ENCODE measurements around the gene DSG3. TPM values are rescaled to one million over a fixed set of nuclear protein-coding genes. Genes with fewer than 3 reads are reported as not detected.
A peak's percentile ranks its signal among the peaks of the same experiment; 100 is the strongest.

DSG3 gene
- total and polyA plus RNA-seq, 2 of the 13 experiments (the other 11 are each of a cell fraction or from before 2014, with no cell fraction given), result not detected

DNA sequence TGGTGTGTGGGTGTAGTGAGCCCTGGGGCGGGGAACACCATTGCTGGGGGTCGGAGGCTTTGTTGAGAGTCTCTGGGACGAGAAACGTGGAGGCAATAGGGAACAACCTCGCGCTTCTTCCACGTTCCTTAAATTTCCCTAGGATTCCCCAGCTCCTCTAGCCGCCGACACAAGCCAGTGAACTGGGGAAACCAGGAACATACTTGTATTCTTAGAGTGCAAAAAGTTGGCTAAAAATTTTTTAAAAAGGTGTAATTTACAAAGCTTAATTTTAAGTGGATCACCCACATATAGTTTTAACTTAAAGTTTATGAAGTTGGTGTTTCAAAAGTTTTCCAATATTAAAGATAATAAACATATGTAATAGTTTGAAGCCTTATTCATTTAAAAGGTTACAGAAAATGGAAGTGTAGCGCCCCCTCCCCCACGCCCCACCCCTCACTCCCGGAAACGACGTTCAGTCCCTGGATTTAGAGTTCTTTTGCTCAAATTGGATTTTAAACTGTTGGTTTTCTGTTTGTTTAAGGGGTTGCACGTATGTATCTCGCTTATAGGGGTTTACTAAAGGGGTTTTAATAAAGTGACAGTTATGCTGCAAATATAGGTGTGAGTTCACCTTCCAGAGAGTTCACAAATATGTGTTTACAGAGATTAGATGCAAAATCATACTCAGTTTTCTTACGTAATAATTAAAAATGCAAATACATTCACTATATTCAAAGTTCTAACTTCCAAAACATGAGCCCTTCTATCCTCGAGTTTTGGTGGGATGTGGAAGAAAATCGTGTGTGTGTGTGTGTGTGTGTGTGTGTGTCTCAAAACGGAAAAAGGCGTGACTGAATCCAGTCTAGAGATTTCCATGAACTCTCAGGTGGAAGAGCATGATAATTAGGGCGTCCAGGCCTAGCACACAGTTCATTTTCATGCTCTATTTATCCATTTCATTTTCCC lies 51.3 kb downstream of the DSG3 start (continued):
- TF ChIP-seq, protein P1, sequence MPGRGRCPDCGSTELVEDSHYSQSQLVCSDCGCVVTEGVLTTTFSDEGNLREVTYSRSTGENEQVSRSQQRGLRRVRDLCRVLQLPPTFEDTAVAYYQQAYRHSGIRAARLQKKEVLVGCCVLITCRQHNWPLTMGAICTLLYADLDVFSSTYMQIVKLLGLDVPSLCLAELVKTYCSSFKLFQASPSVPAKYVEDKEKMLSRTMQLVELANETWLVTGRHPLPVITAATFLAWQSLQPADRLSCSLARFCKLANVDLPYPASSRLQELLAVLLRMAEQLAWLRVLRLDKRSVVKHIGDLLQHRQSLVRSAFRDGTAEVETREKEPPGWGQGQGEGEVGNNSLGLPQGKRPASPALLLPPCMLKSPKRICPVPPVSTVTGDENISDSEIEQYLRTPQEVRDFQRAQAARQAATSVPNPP (CRISPR knock-in tag; IDR thresholded peaks at IDR 0.05), result no peak
- TF ChIP-seq, protein P2, sequence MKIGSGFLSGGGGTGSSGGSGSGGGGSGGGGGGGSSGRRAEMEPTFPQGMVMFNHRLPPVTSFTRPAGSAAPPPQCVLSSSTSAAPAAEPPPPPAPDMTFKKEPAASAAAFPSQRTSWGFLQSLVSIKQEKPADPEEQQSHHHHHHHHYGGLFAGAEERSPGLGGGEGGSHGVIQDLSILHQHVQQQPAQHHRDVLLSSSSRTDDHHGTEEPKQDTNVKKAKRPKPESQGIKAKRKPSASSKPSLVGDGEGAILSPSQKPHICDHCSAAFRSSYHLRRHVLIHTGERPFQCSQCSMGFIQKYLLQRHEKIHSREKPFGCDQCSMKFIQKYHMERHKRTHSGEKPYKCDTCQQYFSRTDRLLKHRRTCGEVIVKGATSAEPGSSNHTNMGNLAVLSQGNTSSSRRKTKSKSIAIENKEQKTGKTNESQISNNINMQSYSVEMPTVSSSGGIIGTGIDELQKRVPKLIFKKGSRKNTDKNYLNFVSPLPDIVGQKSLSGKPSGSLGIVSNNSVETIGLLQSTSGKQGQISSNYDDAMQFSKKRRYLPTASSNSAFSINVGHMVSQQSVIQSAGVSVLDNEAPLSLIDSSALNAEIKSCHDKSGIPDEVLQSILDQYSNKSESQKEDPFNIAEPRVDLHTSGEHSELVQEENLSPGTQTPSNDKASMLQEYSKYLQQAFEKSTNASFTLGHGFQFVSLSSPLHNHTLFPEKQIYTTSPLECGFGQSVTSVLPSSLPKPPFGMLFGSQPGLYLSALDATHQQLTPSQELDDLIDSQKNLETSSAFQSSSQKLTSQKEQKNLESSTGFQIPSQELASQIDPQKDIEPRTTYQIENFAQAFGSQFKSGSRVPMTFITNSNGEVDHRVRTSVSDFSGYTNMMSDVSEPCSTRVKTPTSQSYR (CRISPR knock-in tag; IDR thresholded peaks at IDR 0.05; ENCODE audit: borderline replicate concordance), result no peak
- TF ChIP-seq PCBP2 (optimal IDR thresholded peaks at IDR 0.05; ENCODE audit: low read depth, low read length, poor library complexity, severe bottlenecking) (no peak), SP2 (CRISPR knock-in tag; IDR thresholded peaks at IDR 0.05) (no peak), ZNF296 (CRISPR knock-in tag; conservative IDR thresholded peaks at IDR 0.05) (no peak), WIZ (CRISPR knock-in tag; IDR thresholded peaks at IDR 0.05) (no peak), MAFG (CRISPR knock-in tag; IDR thresholded peaks at IDR 0.05) (no peak), MBNL3 (CRISPR knock-in tag; conservative IDR thresholded peaks at IDR 0.05) (no peak), STAT5B (CRISPR knock-in tag; IDR thresholded peaks at IDR 0.05) (no peak), PPARG (CRISPR knock-in tag; conservative IDR thresholded peaks at IDR 0.05) (no peak), ZNF205 (CRISPR knock-in tag; IDR thresholded peaks at IDR 0.05) (no peak), ETV5 (CRISPR knock-in tag; IDR thresholded peaks at IDR 0.05; ENCODE audit: borderline replicate concordance) (no peak), ZBTB7B (CRISPR knock-in tag; IDR thresholded peaks at IDR 0.05) (0 out of 2 replicates have a peak, but pooled peaks have one; percentile 36), CHD4 (IDR thresholded peaks at IDR 0.05; ENCODE audit: borderline replicate concordance, low read length) (no peak), ZNF430 (CRISPR knock-in tag; IDR thresholded peaks at IDR 0.05) (peak; percentile 21; the same call in 1 of the 2 replicates), AGO1 (IDR thresholded peaks at IDR 0.05; ENCODE audit: low read depth, low read length, poor library complexity, severe bottlenecking) (no peak), ZNF614 (CRISPR knock-in tag; IDR thresholded peaks at IDR 0.05; ENCODE audit: borderline replicate concordance) (no peak), FOXP1 (IDR thresholded peaks at IDR 0.05) (no peak), FOXP1 (CRISPR knock-in tag; IDR thresholded peaks at IDR 0.05) (no peak)
- TF ChIP-seq, protein P3, sequence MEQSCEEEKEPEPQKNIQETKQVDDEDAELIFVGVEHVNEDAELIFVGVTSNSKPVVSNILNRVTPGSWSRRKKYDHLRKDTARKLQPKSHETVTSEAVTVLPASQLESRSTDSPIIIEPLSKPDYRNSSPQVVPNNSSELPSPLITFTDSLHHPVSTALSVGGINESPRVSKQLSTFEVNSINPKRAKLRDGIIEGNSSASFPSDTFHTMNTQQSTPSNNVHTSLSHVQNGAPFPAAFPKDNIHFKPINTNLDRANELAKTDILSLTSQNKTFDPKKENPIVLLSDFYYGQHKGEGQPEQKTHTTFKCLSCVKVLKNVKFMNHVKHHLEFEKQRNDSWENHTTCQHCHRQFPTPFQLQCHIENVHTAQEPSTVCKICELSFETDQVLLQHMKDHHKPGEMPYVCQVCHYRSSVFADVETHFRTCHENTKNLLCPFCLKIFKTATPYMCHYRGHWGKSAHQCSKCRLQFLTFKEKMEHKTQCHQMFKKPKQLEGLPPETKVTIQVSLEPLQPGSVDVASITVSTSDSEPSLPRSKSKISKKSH (CRISPR knock-in tag; IDR thresholded peaks at IDR 0.05; ENCODE audit: borderline replicate concordance), result no peak
- TF ChIP-seq, protein P4, sequence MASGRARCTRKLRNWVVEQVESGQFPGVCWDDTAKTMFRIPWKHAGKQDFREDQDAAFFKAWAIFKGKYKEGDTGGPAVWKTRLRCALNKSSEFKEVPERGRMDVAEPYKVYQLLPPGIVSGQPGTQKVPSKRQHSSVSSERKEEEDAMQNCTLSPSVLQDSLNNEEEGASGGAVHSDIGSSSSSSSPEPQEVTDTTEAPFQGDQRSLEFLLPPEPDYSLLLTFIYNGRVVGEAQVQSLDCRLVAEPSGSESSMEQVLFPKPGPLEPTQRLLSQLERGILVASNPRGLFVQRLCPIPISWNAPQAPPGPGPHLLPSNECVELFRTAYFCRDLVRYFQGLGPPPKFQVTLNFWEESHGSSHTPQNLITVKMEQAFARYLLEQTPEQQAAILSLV (CRISPR knock-in tag; IDR thresholded peaks at IDR 0.05; ENCODE audit: borderline replicate concordance), result no peak
- TF ChIP-seq, protein P5, sequence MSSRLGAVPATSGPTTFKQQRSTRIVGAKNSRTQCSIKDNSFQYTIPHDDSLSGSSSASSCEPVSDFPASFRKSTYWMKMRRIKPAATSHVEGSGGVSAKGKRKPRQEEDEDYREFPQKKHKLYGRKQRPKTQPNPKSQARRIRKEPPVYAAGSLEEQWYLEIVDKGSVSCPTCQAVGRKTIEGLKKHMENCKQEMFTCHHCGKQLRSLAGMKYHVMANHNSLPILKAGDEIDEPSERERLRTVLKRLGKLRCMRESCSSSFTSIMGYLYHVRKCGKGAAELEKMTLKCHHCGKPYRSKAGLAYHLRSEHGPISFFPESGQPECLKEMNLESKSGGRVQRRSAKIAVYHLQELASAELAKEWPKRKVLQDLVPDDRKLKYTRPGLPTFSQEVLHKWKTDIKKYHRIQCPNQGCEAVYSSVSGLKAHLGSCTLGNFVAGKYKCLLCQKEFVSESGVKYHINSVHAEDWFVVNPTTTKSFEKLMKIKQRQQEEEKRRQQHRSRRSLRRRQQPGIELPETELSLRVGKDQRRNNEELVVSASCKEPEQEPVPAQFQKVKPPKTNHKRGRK (CRISPR knock-in tag; IDR thresholded peaks at IDR 0.05), result no peak
